GM10266 (cell line): ENCODE measurements around the gene ISG20L2.

ENCODE experiments used
- DNase-seq: peaks from one replicate; pipeline ENCODE4 v3.0.0; 2012; ENCODE audit errors: extremely low spot score
- TF ChIP-seq, protein P1 (sequence below): IDR thresholded peaks from 2 replicates; pipeline ENCODE4 v1.5.1; 2012; ENCODE audit warnings: mild to moderate bottlenecking, low read depth; ENCODE audit not compliant: control insufficient read depth, insufficient read depth; ENCODE audit errors: missing control alignments

The ISG20L2 gene

DNA sequence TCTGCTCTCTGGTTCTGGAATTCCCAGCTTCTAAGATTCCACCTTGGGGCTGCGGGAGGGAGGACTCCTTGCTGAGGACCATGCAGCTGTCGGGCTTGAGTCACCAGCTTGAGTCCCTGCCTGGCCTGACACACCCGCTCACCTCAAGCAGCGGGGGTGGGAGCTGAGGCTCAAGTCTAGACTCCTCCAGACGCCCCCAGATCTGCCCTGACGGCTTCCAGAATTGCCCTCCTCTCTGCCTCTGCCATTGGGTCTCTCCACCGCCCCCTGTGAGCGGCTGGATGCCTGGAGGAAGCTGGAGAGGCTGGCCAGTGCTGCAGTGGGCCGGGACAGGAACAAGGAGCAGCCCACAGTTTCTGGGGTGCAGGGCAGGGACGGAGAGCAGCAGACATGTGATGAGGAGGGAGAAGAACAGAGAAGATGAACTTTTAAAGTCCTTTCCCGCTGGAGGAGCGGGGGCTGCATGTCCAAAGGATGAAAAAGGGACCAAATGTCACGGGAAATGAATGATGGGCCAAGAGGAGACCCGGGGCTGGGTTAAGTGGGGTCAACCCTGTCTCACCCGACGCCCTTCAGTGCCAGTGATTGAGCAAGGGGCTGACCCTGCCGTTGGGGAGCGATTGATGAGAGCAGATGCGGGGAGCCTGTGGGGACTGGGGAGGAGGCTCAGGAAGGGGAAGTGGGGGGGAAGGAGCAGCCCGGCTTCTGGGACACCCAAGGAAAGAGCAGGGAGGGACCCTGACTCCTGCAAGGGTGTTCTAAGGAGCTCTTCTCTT lies 36.7 kb downstream of the ISG20L2 start:
- DNase-seq, result no peak

DNA sequence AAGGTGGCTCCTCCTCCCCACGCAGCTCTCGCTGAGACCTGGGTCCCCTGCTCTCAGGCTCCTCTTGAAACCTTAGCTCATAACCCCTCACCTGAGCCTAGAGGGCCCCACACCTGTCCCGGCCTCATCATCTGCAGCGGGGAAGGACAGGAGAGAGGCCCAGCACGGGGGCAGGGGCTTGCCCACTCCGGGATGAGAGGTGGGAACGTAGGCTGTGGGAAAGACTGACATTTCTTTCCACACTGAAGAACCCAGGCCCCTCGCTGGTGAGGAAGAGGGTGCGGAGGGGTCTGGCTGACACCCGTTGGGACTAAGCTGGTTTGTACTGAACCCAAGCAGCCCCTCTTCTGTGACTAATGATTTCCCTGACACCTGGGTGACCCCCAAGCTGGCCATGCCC lies 37.4 kb downstream of the ISG20L2 start:
- TF ChIP-seq, protein P1, sequence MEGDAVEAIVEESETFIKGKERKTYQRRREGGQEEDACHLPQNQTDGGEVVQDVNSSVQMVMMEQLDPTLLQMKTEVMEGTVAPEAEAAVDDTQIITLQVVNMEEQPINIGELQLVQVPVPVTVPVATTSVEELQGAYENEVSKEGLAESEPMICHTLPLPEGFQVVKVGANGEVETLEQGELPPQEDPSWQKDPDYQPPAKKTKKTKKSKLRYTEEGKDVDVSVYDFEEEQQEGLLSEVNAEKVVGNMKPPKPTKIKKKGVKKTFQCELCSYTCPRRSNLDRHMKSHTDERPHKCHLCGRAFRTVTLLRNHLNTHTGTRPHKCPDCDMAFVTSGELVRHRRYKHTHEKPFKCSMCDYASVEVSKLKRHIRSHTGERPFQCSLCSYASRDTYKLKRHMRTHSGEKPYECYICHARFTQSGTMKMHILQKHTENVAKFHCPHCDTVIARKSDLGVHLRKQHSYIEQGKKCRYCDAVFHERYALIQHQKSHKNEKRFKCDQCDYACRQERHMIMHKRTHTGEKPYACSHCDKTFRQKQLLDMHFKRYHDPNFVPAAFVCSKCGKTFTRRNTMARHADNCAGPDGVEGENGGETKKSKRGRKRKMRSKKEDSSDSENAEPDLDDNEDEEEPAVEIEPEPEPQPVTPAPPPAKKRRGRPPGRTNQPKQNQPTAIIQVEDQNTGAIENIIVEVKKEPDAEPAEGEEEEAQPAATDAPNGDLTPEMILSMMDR, result no peak
- DNase-seq, result no peak

More for the DNA sequence above, 36.7 kb downstream of the ISG20L2 start:
- TF ChIP-seq, protein P1, result no peak

DNA sequence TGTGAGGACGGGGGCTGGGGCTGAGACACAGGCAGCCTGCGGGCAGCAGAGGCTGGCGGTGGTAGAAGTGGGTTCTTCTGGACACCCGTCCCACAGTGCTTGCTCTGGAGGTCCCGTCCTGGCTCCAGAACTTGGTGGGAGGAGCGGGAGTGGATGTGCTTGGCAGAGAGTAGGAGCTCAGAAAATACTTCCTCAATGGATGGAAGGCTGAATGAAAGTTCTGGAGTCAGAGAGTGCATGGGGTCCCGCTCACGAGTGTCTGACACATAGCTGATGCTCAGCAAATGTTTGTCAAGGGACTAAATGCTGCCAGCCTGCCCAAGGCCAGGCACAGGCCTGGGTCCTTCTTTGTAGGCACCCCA lies 37.9 kb downstream of the ISG20L2 start:
- TF ChIP-seq, protein P1, result no peak
- DNase-seq, result no peak

DNA sequence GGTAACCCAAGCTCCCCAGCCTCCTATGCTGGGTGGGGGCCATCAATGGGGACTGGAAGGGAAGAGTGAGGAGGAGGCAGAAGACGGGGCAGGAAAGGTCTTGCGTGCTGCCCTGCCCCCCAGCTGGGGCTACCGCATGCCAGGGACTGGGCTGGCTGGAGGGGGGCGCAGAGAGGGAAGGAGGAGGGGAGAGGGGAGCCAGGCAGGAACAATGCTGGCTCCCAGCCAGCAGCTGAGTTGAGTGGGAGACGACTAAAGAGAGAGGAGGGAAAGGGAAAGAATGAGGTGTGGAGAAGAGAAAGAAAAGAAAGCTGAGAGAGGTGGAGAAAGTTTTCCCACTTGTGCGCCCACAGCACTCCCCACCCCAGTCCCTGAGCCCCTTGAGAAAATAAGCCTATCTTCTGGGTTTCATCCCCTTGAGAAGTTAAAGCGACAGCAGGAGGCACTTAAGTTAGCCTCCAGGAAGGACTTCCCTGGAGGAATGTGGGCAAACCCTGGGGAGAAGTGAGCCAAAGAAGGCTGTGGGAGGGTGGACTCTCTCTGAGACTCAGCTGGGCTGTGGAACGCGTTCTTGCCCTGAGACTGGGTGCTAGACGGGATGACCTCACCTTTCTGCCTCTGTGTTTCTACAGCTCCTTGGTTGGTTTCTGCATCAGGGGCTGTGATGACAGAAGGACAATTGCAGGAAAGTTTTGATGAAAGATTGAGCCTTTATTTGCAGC lies 38.5 kb downstream of the ISG20L2 start:
- TF ChIP-seq, protein P1, result no peak
- DNase-seq, result no peak

DNA sequence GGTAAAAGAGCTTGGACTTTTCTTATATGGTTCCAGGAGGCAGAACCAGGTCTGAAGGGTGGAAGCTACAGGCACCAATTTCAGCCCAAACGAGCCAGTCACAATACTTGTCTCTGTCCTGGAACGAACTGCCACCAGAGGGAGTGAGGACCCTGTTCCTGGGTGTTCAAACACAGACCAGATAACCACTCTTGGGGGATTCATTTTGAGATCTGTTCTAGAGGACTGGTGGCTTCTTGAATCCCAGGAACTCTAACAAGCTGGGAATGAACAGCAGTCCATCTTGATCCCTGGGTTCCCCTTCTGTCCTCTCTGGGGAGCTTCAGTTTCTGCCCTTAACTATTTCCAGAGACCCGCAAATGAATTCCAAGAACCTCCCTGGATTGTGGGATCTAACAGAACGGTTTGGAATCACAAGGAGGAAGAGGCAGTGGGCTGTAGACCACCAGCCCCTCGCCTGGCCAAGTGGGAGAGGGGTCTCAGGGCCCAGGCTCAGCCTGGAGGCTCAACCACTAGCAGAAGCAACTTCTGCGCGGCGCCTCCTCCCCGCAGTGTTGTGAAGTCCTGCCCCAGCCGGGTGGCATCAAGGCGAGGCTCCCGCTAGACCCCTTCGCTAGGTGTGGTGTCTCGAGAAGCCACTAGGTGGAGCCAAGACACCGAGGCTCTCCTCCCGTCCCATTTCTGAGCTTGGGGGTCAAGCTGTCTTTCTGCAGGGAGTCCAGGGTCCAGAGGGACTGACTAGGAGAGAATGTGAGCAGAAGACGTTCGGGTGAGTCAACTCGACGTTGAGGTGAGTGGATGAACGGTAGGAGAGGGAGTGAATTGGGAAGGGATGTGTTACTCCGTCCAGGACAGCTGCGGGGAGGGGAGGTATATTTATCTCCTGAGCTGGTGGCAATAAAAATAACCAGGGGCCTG lies 39.3 kb downstream of the ISG20L2 start:
- TF ChIP-seq, protein P1, result peak; percentile 90
- peak; percentile 80 for DNase-seq

DNA sequence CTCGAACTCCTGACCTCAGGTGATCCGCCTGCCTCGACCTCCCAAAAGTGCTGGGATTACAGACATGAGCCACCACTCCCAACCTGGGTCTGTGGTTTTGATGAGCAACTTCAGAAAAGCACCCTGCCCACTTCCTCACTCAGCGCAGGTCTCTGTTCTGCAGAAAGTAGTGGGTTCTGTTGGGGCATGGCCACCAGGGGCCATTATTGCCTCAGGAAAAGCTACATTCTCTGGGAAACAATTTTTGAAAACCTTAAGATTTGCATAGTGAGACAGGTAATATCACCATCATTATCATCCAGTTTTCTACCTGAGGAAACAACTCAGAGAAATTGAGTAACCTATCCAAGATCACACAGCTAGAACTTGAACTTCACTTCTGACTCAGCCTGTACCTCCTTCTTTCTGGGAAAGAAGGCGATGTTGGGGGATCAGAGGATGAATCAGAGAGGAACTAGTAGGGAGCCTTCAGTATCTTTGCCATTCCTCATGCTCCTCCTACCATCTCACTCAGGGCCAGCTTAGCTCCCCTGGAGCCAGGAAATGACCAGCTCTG lies 44.3 kb downstream of the ISG20L2 start:
- TF ChIP-seq, protein P1, result no peak
- no peak for DNase-seq
